ENCODE results near the gene ASCC1. TPM values are rescaled to one million over a fixed set of nuclear protein-coding genes. Genes with fewer than 3 reads are reported as not detected.
A peak's percentile ranks its signal among the peaks of the same experiment; 100 is the strongest.

Gene ASCC1
- total RNA-seq, result 10 to 100 TPM; 61.6 to 66.2 TPM

DNA sequence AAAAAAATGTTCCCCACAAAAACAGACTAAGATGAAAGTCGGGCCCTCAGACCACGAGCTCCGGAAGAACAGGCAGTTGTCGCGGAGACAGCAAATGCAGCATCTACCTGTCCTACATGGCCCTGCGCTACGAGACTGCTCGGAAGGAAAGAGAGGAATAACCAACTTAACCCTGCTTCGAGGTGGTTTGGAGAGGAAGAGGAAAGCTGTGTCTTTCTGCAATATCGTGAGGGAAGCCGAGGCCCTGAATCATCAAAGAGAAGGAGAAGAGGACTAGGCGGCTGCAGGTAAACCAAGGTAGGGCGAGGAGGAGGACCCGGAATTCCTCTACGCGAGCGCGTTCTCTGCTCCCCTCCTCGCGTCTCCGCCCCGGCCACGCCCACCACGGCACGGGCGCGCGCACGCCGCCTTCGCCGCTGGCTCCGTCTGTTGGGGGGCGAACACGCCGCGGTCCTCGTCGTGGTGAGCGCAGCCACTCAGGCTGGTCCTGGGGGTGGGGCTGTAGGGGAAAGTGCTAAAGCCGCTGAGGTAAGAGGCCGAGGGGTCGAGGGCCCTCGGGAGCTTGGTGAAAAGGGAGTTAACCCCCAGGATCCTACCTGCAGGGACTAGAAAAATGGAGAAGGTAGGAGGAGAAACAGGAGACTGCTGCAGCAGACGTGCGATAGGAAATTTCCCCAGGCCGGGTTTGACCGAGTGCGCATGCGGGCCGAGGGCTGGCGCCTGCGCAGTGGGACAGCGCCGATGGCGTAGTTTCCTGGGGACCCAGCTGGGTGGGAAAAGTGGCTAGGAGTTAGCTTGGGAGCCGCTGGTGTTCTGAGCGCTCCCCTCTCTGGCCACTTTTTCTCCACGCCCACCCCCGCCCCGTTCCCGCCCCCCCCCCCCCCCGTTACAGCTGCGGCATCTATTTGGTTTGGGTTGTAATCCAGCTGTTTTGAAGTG, at the start of gene ASCC1, which contains the start of gene ANAPC16:
ASCC1 (minus strand) TSS at position 666 of the 939 bp plus-strand sequence. CDS start 2,978 bp downstream, outside the sequence.
ANAPC16 (plus strand) TSS at position 402 of the 939 bp plus-strand sequence. CDS start 7,903 bp downstream, outside the sequence.
- peak within 1 kb of the TSS; percentile 93 for H3K4me3 Mint-ChIP-seq
- intact Hi-C loops (cut with micrococcal nuclease), result loop anchor here (5.0 kb wide), 3 partner anchors 54 to 129 kb away; partner anchors contain the start of gene SPOCK2
- peaks cover 40% of the 10 kb centered on the region for H3K4me1 Mint-ChIP-seq (ENCODE audit: low read depth)
- ChIA-PET POLR2A (interaction anchor here (0.6 to 2.4 kb wide), 22 partner anchors 12 to 139 kb away, joined by 3 to 18 read pairs (median 4); partner anchors contain the start of genes DDIT4 and SPOCK2), CTCF (interaction anchor here (0.7 to 2.8 kb wide), 11 partner anchors 13 to 167 kb away, joined by 3 to 13 read pairs (median 4); no protein-coding TSS in a partner anchor)
- no peaks in the 10 kb centered on the region for H3K9me3 Mint-ChIP-seq
- H3K36me3 Mint-ChIP-seq (ENCODE audit: low read depth), result peaks cover 49% of the 10 kb centered on the region
- DNase-seq (peak; percentile 94), ATAC-seq (peak; percentile 85)
- peak within 1 kb of the TSS; percentile 95 for H3K27ac Mint-ChIP-seq
- no peaks in the 10 kb centered on the region for H3K27me3 Mint-ChIP-seq
- no peak for TF ChIP-seq CTCF (IDR thresholded peaks at IDR 0.05)

DNA sequence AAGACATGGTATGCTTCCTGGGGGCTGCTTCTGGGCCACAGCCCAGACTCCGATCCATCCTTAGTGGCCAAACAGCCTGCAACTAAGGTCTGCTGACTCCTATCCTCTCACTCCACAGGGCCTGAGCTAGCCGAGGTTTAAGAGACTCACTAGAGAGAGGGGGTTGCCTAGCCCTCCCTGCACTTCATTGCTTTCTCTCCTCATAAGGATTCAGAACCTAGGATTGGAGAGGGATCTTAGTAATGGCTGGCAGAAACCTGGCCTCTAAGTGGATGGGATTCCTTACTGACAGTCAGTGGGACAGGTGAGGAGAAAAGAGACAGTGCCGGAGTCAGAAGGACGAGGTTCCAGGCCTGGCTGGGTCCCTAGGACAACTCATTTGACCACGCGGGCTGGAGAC, 49.4 kb upstream of the ASCC1 start:
- Mint-ChIP-seq H3K4me1 (ENCODE audit: low read depth) (peaks cover 23% of the 10 kb centered on the region), H3K27me3 (no peaks in the 10 kb centered on the region), H3K36me3 (ENCODE audit: low read depth) (no peaks in the 10 kb centered on the region), H3K4me3 (no peak overlapping the region), H3K27ac (no peak overlapping the region), H3K9me3 (no peaks in the 10 kb centered on the region)
- intact Hi-C loops (cut with micrococcal nuclease), result no loop called here
- ChIA-PET CTCF (interaction anchor here (1.7 to 4.2 kb wide), 2 partner anchors 10 to 72 kb away, joined by 4 to 18 read pairs; partner anchors contain the start of gene DDIT4), POLR2A (interaction anchor here (0.7 to 2.2 kb wide), 6 partner anchors 10 to 179 kb away, joined by 3 to 9 read pairs (median 3); no protein-coding TSS in a partner anchor)
- ATAC-seq (no peak), DNase-seq (no peak)
- no peak for TF ChIP-seq CTCF (IDR thresholded peaks at IDR 0.05)

- H3K4me3 Mint-ChIP-seq, result no peak overlapping the region
- intact Hi-C loops (cut with micrococcal nuclease), result loop anchor here (5.0 kb wide), 1 partner anchor 33 kb away; no protein-coding TSS in a partner anchor
- DNase-seq (no peak), ATAC-seq (no peak)
- H3K4me1 Mint-ChIP-seq (ENCODE audit: low read depth), result peaks cover 29% of the 10 kb centered on the region
- H3K27me3 Mint-ChIP-seq, result no peaks in the 10 kb centered on the region
- ChIA-PET POLR2A (interaction anchor here (0.6 to 5.9 kb wide), 6 partner anchors 10 to 71 kb away, joined by 3 to 99 read pairs (median 8); partner anchors contain the start of gene DDIT4), CTCF (interaction anchor here (1.2 to 4.2 kb wide), 2 partner anchors 10 to 28 kb away, joined by 4 to 18 read pairs; partner anchors contain the start of gene DDIT4)
- no peaks in the 10 kb centered on the region for H3K9me3 Mint-ChIP-seq
- TF ChIP-seq CTCF (IDR thresholded peaks at IDR 0.05), result no peak
- H3K36me3 Mint-ChIP-seq (ENCODE audit: low read depth), result no peaks in the 10 kb centered on the region
- no peak overlapping the region for H3K27ac Mint-ChIP-seq
Measured at GRCh38 chr10:72264536-72264935, 48.5 kb upstream of the ASCC1 start.

- H3K27ac Mint-ChIP-seq, result peak overlapping the region; percentile 71
- H3K9me3 Mint-ChIP-seq, result no peaks in the 10 kb centered on the region
- H3K4me1 Mint-ChIP-seq (ENCODE audit: low read depth), result peaks cover 36% of the 10 kb centered on the region
- TF ChIP-seq CTCF (IDR thresholded peaks at IDR 0.05), result no peak
- intact Hi-C loops (cut with micrococcal nuclease), result loop anchor here (5.0 kb wide), 1 partner anchor 34 kb away; no protein-coding TSS in a partner anchor
- DNase-seq (peak; percentile 59), ATAC-seq (no peak)
- H3K4me3 Mint-ChIP-seq, result peak overlapping the region; percentile 3
- no peaks in the 10 kb centered on the region for H3K27me3 Mint-ChIP-seq
- ChIA-PET POLR2A (interaction anchor here (0.7 to 6.9 kb wide), 7 partner anchors 11 to 72 kb away, joined by 3 to 99 read pairs (median 9); partner anchors contain the start of gene DDIT4), CTCF (interaction anchor here (1.2 to 4.2 kb wide), 2 partner anchors 11 to 29 kb away, joined by 4 to 18 read pairs; partner anchors contain the start of gene DDIT4)
- no peaks in the 10 kb centered on the region for H3K36me3 Mint-ChIP-seq (ENCODE audit: low read depth)
Measured at GRCh38 chr10:72263613-72264241, 47.7 kb upstream of the ASCC1 start.

Measured in activated CD8-positive, alpha-beta T cell treated with anti-CD3 and anti-CD28 coated beads for 36 hours (primary cell).